ENCODE data around the gene PKHD1.

DNA sequence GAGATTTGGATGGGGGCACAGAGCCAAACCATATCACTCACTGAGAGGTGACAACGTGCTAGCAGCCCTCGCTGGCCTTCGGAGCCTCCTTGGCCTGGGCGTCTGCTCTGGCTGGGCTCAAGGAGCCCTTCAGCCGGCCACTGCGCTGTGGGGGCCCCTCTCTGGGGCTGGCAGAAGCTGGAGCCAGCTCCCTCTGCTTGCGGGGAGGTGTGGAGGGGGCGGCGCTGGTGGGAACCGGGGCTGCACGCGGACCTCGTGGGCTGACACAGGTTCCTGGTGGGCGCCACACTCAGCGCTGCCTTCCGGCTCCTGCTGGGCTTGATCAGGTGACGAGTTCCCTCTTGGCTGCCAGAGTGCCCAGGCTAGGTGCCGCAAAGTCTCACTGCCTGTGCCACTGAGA, 489.2 kb downstream of the PKHD1 start:
- TF ChIP-seq, protein P1, sequence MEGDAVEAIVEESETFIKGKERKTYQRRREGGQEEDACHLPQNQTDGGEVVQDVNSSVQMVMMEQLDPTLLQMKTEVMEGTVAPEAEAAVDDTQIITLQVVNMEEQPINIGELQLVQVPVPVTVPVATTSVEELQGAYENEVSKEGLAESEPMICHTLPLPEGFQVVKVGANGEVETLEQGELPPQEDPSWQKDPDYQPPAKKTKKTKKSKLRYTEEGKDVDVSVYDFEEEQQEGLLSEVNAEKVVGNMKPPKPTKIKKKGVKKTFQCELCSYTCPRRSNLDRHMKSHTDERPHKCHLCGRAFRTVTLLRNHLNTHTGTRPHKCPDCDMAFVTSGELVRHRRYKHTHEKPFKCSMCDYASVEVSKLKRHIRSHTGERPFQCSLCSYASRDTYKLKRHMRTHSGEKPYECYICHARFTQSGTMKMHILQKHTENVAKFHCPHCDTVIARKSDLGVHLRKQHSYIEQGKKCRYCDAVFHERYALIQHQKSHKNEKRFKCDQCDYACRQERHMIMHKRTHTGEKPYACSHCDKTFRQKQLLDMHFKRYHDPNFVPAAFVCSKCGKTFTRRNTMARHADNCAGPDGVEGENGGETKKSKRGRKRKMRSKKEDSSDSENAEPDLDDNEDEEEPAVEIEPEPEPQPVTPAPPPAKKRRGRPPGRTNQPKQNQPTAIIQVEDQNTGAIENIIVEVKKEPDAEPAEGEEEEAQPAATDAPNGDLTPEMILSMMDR (IDR thresholded peaks at IDR 0.05) = no peak
- no peak for TF ChIP-seq POLR2A (IDR thresholded peaks at IDR 0.05)
